IMR-90 (cell line): Measurements from ENCODE around the gene BNIP5.

Experiments used
- BHLHE40 ChIP-seq: fragments of 150-350 bp; IDR thresholded peaks from 2 replicates; pipeline ENCODE4 v1.6.1; 2016; ENCODE audit warnings: mild to moderate bottlenecking, low read depth, low read length
- RAD21 ChIP-seq: IDR thresholded peaks from 2 replicates; pipeline ENCODE4 v1.6.1; 2012; ENCODE audit warnings: low read length, improper control_type of control experiment
- TF ChIP-seq, protein P1 (sequence below): conservative IDR thresholded peaks from 2 replicates; pipeline ENCODE4 v1.5.1; 2012; ENCODE audit warnings: mild to moderate bottlenecking, low read depth, low read length, improper control_type of control experiment

DNA sequence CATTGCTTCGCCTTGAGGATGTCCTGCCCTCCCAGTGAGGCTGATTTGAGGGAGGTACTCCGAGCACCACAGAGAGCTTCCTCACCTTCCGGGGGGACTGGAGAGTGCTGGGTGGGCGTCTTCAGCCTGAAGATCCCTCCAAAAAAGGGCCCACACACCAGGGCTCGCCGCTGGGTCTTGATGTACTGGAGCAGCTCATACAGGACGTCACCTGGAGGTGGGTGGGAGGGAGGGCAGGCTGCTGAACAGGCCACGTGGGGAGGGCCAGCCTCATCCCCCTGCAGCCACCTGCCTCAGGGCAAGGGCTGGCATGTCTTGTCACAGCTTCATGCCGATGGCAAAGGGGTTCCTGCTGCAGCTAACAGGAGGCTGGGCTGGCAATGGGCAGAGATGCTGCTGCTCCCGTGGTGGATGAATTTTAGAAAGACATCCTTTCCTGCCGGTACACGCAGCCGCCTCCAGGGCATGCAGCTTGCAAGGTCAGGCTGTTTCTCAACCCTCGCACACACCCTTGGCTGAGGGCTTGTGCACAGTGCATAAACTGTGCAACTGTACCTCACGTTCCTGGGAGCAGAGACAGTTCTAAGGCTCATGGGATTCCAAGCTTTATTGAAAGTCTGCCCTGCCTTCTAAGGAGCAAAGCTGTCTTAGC lies 36.8 kb upstream of the BNIP5 start:
- TF ChIP-seq BHLHE40: no peak
- no peak for TF ChIP-seq RAD21
- TF ChIP-seq, protein P1, sequence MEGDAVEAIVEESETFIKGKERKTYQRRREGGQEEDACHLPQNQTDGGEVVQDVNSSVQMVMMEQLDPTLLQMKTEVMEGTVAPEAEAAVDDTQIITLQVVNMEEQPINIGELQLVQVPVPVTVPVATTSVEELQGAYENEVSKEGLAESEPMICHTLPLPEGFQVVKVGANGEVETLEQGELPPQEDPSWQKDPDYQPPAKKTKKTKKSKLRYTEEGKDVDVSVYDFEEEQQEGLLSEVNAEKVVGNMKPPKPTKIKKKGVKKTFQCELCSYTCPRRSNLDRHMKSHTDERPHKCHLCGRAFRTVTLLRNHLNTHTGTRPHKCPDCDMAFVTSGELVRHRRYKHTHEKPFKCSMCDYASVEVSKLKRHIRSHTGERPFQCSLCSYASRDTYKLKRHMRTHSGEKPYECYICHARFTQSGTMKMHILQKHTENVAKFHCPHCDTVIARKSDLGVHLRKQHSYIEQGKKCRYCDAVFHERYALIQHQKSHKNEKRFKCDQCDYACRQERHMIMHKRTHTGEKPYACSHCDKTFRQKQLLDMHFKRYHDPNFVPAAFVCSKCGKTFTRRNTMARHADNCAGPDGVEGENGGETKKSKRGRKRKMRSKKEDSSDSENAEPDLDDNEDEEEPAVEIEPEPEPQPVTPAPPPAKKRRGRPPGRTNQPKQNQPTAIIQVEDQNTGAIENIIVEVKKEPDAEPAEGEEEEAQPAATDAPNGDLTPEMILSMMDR: no peak
